Fibroblast of pulmonary artery (primary cell): ENCODE results near the gene UBN1.
A peak's percentile ranks its signal among the peaks of the same experiment; 100 is the strongest.

Source experiments
- DNase-seq: peaks from one replicate; pipeline ENCODE4 v3.0.0-alpha.2; 2010; ENCODE audit warnings: low read depth
- H3K4me3 ChIP-seq: replicated peaks from 2 replicates; pipeline ENCODE4 v1.5.1; 2011; ENCODE audit warnings: low read depth, mild to moderate bottlenecking, control low read depth, low read length, moderate library complexity
- CTCF ChIP-seq: IDR thresholded peaks from 2 replicates; pipeline ENCODE4 v1.5.1; 2011; ENCODE audit warnings: mild to moderate bottlenecking, control low read depth, low read length, inconsistent platforms; ENCODE audit errors: missing control alignments

UBN1 gene

DNA sequence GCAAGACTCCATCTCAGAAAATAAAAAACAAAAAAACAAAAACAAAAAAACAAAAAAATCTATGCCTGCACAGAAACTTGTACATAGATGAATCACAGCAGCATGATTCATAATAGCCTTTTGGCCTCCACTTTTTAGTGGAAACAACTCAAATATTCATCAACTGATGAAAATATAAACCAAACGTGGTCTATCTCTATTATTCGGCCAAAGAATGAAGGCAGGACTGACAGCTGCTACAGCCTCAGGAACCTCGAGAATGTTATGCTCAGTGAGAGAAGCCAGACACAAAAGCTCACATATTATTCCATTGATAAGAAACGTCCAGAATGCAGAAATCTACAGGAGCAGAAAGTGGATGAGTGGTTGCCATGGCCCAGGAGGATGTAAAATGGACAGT lies 69.8 kb downstream of the UBN1 start:
- peak; percentile 29 for DNase-seq
- TF ChIP-seq CTCF, result no peak
- no peak overlapping the region for H3K4me3 ChIP-seq

DNA sequence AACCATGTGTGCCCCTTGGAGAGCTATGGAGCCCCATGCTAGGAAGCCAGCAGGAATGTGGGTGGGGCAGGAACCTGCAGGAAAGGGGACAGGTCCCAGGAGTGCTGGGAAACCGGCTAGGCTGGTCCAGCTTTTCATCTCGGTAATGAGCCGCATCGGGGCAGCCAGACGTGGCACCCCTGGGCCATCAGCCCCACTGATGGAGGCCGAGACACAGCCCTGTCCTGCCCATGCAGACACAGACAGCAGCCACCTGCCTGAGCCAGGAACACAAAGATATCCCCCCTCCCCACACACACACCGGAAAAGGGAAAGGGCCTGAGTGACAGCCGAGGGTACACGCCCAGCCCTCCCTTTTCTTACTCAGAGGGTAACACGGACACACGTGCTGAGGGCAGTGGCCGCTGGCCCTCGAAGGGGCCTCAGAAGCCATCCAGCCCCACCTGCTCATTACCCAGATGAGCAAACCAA lies 71.5 kb downstream of the UBN1 start:
- TF ChIP-seq CTCF, result no peak
- no peak for DNase-seq
- no peak overlapping the region for H3K4me3 ChIP-seq

DNA sequence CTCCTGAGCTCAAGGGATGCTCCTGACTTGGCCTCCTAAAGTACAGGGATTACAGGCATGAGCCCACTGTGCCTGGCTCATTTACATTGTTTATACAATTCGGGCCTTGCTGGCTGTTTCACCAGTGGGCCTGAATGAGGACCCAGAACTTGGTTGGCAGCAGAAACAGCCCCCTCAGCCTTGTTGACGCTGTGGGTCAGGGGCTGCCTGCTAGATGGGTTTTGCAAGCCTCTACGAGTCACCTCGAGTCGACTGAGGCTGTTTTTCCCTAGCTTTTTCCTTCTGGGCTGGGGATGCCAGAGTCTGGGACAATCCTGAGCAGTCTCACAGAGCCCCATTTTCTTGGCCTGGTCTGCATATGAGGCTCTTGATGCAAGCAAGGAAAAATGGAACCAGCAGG lies 73.5 kb downstream of the UBN1 start:
- no peak overlapping the region for H3K4me3 ChIP-seq
- no peak for TF ChIP-seq CTCF
- no peak for DNase-seq

GRCh38 chr16:4922721-4923342 lies 75.6 kb downstream of the UBN1 start:
- no peak for TF ChIP-seq CTCF
- no peak for DNase-seq
- no peak overlapping the region for H3K4me3 ChIP-seq

DNA sequence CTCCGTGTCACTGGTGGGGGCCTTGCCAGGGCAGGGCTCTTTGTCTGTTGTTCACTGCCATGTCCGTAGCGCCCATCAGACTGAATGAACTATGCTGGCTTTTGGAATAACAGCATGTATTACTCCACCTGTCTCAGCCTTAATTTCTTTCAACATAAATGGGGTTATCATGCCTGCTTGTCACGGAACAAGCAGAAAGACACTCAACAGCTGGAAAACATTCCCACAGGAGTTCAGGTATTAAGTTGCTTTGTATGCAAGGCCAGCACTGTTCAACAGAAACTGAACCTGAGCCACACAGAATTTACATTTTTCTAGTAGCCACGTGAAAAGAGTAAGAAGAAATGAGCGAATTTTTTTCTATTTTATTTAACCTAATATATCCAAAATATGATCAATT lies 76.6 kb downstream of the UBN1 start:
- no peak overlapping the region for H3K4me3 ChIP-seq
- no peak for TF ChIP-seq CTCF
- no peak for DNase-seq

DNA sequence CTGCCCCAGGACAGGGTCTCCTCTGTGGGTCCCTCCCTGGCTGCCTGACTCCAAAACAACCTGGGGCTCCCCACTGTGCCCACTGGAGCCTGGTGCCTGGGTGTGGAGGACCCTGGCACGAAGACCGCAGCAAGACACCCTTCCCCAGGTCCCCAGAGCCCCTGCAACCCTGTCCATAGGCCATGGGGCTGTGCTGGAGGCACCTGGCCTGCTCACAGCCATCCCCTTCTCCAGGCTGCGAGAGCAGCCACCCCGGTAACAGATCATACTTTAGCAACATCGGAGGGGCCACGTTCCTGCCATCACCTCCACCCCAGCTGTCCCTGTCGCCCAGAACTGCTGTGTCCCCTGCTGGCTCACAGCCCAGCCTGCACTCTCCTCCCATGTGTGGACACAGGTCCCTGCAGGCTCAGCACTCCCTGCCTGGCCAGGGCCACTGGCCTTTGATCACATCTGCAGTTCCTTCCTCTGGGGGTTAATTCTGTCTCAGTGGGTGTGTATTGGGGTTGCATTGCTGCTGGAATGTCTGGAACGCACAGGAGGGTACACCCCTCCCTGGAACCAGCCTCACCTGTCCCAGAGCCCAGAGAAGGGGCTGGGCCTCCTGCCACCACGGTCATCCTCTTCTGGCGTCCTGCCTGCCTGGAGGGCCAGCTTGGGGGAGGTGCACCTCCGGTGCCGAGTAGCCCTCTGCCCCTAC lies 77.5 kb downstream of the UBN1 start:
- no peak for TF ChIP-seq CTCF
- DNase-seq, result no peak
- no peak overlapping the region for H3K4me3 ChIP-seq

GRCh38 chr16:4925293-4925607 lies 78.0 kb downstream of the UBN1 start:
- no peak for TF ChIP-seq CTCF
- H3K4me3 ChIP-seq, result no peak overlapping the region
- DNase-seq, result no peak
